AG10803 (cell line): ENCODE data around the gene ZNF575.
A peak's percentile ranks its signal among the peaks of the same experiment; 100 is the strongest.

Source experiments
- DNase-seq: peaks from one replicate; pipeline ENCODE4 v3.0.0; 2010; ENCODE audit warnings: low read depth
- H3K4me3 ChIP-seq: 2 replicates; pipeline ENCODE4 v1.5.1; 2011; ENCODE audit warnings: mild to moderate bottlenecking, low read length, control low read depth
- TF ChIP-seq, protein P1 (sequence below): conservative IDR thresholded peaks from 2 replicates; pipeline ENCODE4 v1.5.1; 2011; ENCODE audit warnings: mild to moderate bottlenecking, low read length, control low read depth, inconsistent platforms

Gene ZNF575

DNA sequence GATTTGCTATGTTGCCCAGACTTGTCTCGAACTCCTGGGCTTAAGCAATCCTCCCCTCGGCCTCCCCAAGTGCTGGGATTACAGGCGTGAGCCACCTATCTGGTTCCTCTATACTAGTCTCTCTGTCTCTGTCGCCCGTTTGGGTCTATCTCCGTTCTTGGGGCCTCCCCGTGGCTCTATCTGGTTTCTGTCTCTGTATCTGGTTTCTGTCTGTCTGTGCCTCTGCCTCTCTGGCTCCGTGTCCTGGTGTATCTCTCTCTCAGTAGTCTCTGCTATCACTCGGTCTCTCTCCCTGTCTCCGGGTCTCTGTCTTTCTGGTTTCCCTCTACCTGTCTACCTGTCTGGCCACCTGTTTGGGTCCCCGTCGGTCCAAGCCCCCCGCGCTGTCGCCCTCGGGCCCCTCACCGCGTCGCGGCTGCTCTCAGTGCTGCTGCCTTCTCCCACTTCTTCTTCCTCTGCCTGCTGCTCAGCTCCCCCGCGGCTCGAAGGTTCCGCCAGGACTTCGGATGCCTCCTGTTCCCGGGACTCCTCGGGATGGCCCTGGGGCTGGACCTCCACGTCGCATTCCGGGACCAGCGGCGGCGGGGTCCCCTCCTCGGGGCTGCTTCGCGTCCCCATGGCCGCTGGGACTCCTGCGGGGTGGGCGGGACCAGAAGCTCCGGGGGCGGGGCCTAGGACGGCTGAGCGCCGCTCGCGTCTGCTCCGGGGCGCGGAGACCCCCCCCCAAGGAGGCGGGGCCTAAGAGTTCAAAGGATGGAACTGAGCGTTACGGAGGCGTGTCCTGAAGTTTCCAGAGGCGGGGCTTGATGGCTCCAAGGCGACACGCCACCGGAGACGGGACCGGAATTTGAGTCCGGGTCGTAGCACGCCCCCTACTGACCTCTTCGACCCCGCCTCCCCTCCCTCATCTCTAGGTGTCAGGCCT is 29.2 kb upstream of the ZNF575 start:
- peak; percentile 84 for DNase-seq
- H3K4me3 ChIP-seq: peak overlapping the region; percentile 87
- TF ChIP-seq, protein P1, sequence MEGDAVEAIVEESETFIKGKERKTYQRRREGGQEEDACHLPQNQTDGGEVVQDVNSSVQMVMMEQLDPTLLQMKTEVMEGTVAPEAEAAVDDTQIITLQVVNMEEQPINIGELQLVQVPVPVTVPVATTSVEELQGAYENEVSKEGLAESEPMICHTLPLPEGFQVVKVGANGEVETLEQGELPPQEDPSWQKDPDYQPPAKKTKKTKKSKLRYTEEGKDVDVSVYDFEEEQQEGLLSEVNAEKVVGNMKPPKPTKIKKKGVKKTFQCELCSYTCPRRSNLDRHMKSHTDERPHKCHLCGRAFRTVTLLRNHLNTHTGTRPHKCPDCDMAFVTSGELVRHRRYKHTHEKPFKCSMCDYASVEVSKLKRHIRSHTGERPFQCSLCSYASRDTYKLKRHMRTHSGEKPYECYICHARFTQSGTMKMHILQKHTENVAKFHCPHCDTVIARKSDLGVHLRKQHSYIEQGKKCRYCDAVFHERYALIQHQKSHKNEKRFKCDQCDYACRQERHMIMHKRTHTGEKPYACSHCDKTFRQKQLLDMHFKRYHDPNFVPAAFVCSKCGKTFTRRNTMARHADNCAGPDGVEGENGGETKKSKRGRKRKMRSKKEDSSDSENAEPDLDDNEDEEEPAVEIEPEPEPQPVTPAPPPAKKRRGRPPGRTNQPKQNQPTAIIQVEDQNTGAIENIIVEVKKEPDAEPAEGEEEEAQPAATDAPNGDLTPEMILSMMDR: no peak; the same call in 1 of the 2 replicates

- TF ChIP-seq, protein P1: no peak
- H3K4me3 ChIP-seq: peak within 1 kb of the TSS; percentile 87
- DNase-seq: peak; percentile 12
Observed at GRCh38 chr19:43504426-43505185, 28.4 kb upstream of the ZNF575 start, which contains the start of gene PHLDB3. PHLDB3 (minus strand) TSS chr19:43504746; CDS start chr19:43504118, 628 bp downstream.

GRCh38 chr19:43505186-43505456 is 27.9 kb upstream of the ZNF575 start:
- no peak for DNase-seq
- TF ChIP-seq, protein P1: no peak
- no peak overlapping the region for H3K4me3 ChIP-seq

GRCh38 chr19:43505941-43506340 is 27.0 kb upstream of the ZNF575 start:
- DNase-seq: no peak
- TF ChIP-seq, protein P1: no peak
- no peak overlapping the region for H3K4me3 ChIP-seq

DNA sequence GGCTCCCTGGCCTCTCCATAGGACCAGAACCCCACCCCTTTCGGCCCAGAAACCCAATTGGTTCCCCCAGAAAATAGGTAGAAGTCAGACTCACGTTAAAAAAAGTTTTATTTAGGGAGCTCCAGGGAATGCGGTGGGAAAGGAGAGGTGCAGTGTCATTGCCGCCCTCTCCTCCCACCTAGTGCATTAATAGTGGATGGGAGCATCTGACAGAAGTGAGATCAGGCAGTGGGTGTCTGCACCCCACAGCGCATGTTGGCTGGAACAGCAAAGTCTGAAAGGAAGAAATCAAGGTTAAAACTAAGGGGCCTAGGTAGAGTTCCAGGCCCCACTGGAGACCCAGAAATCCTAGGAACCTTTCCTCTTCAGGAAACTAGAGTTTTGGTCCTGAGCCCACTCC is 26.4 kb upstream of the ZNF575 start:
- no peak for DNase-seq
- TF ChIP-seq, protein P1: no peak
- H3K4me3 ChIP-seq: no peak overlapping the region

- DNase-seq: no peak
- H3K4me3 ChIP-seq: no peak overlapping the region
- TF ChIP-seq, protein P1: no peak
Observed at GRCh38 chr19:43507880-43508279, 25.1 kb upstream of the ZNF575 start.
